HG03045 (cell line): Measurements from ENCODE around the gene ARHGAP42.
A peak's percentile ranks its signal among the peaks of the same experiment; 100 is the strongest.
"Not testable (repeated sequence)": the region's sequence is repeated elsewhere in the genome, so short reads cannot be mapped to it uniquely, and the experiment has no call there.

Source experiments
- ATAC-seq: cut with Tn5 transposase; IDR thresholded peaks from one replicate; pipeline ENCODE4 v1.9.1; 2021; ENCODE audit warnings: mild to moderate bottlenecking, moderate library complexity; ENCODE audit not compliant: unreplicated experiment

The ARHGAP42 gene

DNA sequence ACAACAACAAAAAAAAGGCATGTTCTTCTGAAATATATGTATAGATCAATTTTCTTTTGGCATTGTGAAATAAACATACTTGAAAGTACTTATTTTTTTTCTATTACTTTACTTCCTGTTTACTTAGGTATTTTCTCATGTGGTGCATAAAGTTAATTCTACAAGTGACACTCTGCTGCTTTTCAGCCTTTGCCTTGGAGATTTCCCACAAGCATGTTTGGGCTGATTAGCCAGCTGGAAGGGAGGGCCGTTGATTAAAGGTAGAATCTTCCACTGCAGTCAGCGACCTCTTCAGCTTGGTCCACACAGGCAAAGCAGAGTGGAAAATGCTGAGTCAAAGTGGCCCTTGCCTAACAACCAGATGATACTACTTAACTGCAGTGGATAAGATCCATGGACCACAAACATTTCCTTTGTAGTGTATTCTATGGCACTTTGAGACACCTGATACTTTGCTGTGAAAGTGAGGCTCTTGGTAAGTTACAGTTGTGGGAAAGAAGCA is 176.0 kb downstream of the ARHGAP42 start:
- peak; percentile 83 for ATAC-seq

DNA sequence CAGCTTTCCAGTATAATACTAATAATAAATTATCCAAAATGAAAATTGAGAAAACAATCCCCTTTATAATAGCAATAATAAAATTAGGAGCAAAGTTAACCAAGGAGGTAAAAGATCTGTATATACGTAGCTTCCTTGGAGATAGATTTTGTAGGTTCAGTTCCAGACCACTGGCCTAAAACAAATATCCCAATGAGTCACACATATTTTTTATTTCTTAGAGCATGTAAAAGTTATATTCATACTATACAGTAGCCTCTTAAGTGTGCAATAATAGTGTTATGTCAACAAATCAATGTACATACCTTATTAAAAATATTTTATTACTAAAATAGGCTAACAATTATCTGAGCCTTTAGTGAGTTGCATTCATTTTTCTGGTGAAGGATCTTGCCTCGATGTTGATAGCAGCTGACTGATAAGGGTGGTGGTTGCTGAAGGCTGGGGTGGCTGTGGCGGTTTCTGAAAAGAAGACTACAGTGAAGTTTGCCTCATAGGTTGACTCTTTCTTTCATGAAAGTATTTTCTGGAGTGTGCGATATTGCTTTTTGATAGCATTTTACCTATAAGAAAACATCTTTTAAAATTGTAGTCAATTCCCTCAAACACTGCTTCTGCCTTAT is 178.5 kb downstream of the ARHGAP42 start:
- no peak for ATAC-seq

DNA sequence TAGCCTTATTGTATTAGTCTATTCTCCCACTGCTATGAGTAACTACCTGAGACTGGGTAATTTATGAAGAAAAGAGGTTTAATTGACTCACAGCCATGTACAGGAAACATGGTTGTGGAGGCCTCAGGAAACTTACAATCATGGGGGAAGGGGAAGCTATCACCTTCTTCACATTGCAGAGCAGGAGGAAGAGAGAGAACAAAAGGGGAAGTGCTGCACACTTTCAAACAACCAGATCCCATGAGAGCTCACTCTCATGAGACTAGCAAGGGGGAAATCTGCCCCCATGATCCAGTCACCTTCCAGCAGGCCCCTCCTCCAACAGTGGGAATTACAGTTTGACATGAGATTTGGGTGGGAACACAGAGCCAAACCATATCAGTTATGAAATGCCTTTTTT is 179.4 kb downstream of the ARHGAP42 start:
- ATAC-seq, result no peak

DNA sequence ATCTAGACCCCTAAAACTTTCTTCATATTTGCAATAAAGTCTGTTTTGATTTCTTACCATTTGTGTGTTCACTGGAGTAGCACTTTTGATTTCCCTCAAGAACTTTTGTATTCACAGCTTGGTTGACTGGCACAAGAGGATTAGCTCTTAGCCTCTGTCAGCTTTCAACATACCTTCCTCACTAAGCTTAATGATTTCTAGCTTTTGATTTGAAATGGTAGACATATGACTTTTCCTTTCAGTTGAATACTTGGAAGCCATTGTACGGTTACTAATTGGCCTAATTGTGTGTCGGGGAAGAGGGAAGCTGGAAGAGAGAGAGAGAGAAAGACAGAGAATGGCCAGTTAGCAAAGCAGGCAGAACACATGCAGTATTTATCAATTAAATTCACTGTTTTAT is 180.5 kb downstream of the ARHGAP42 start:
- no peak for ATAC-seq

DNA sequence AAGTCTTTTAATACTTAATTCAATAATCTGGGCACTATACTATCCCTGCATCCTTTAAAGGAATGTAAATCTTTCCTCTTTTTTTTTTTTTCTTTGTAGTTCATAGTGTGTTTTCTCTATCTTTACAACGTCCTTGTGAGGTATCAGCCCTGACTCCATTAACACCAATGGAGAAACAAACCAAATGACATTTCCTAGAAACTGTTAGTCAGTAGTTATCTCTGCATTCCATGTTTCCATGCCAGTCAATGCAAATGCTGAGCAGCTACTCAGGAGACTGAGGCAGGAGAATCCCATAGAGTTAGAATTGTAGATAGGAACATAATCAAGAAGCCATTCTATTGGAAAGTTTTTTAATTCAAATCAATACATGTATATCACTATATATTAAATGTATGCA is 182.2 kb downstream of the ARHGAP42 start:
- no peak for ATAC-seq

DNA sequence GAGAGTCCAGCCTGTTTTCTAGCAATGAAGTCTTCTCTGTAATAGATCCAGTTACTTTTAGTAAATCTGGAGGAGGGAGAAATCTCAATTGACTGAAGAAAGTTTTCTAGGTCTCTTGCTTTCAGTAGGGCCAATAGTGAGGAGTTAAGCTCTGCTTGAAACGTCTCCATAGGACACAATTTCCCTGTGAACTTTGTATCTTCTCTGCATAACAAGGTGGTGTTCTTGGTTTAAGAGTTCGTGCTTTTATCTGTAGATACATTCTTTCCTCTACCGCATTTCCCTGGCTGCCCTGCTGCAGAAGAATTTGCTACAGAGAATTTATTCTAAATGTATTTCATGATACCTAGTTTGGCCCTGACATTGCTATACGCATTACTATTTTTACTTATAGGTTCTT is 183.1 kb downstream of the ARHGAP42 start:
- no peak for ATAC-seq

DNA sequence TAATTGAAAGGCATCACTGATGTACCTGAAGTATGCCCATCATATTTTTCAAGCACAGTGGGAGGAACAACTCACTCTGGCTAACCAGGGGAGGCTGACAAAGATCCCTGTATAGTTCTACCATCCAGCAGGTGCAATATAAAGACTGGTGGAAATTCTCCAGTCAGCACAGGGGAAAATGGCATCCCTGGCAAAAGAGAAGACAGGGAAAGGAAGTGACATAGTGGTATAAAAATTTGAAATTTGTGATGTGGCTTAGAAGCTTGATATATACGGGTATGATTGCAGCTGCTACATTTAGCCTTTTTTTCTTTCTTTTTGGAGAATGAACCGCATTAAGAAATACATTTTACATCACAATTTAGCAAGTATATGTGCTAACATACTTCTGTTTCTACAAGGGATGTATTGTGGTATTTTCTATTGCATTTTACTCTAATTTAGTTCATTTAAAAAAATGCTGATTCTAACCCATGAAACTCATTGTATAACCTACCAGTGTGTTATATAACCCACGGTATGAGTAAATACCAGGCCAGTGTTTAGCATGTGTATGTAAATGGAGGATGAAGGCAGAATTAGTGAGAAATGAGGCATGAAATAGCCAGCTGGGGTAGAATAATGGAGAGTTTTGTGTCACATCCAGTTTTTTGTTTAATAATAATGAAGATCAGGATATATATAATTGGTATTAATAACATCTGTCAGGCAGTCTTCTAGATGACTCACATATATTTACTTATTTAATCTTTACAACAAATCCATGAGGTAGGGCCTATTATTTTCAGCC is 186.1 kb downstream of the ARHGAP42 start:
- no peak for ATAC-seq

DNA sequence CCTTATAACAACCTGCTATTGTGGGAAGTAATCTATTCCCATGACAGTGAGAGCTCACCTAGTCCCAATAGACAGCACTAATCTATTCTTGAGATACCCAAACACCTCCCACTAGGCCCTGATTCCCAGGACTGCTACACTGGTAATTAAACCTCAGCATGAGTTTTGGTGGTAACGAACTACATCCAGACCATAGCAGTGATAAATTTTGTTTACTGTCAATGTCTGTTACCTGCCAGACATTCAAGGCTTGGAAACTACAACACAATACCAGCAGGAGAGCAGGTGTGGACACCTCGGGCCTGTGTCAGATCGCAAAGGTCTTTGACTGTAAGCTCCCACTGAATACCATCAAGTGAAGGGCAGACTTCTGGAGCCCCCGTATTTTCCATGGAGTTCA is 187.1 kb downstream of the ARHGAP42 start:
- no peak for ATAC-seq

DNA sequence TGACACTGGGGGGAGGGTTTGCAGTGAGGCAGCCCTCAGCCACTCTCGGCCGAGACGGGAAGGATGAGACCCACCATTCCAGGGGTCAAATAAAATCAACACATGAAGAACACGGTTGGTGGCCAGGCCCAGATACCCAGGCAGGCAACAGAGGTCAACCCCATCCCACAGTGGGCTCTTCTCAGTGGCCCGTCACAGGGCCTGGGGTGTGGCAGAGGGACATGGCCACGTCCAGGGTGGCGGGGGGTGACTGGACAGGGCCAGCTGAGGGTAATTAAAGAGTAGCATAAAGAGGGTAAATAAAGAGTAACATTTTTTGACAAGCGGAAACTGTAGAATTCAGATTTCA is 188.4 kb downstream of the ARHGAP42 start:
- no peak for ATAC-seq

DNA sequence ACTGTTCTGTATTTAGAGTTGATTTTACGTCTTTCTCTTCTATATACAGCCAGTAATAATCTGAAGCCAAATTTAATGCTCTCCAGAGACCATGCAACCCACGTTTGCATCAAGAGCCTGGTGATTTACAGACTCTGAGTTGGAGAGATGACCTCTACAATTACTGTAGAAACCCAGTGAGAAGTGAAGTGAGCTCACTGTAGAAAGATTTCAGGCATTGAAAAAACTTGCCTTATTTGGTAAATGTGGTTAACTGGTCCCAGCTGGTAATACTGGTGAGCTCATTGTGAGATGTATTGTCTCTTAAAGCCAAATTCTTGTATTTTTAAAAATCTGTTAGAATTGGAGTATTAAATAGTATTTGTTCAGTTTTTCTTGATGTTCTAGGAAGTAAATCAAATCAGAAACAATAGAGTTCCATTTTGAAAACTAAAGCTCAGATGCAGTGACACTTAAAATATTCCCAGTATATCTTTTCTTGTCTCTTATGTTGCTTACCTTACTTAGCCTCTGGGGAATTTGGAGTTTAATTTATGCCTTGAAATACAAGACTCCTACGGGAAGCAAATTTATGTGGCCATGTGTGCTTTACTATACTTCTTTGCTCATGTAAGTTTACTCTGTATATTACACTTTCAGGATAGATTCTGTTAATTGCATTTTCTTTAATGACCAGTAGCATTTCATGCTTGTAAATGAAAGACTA is 189.9 kb downstream of the ARHGAP42 start:
- ATAC-seq, result peak; percentile 87

DNA sequence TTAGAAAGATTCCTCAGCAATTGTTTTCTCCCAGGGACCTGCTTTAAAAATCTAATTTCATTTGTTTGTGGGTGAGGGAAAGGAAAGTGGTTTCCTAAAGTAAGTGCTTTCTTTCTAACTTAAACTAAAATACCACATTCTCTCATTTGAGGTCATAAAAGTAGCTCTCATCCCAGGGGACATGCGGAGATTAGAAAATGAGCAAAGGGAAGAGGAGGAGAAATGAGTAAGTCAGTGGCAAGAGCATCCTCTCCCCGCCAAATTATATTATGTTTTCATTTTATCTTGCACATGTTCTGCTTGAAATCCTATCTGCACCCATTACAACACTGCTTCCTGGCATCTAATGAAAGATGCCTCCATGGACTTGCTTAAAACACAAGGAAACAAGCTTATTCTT is 191.4 kb downstream of the ARHGAP42 start:
- ATAC-seq, result no peak

DNA sequence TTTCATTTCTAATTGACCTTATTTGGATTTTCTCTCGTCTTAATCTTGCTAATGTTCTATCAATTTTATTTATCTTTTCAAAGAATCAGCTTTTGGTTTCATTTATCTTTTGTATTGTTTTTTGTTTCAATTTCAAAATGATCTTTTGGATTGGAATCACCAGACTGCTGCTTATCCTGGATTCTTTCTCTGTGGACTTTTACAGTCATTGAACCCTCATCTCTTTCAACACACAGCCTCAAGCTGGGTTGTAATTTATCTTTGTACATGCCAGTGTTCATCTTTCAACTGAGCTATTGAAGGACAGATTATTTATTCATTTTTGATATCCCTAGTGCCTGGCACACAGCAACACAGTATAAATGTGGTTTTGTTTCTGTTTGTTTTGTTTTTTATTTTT is 195.9 kb downstream of the ARHGAP42 start:
- no peak for ATAC-seq

DNA sequence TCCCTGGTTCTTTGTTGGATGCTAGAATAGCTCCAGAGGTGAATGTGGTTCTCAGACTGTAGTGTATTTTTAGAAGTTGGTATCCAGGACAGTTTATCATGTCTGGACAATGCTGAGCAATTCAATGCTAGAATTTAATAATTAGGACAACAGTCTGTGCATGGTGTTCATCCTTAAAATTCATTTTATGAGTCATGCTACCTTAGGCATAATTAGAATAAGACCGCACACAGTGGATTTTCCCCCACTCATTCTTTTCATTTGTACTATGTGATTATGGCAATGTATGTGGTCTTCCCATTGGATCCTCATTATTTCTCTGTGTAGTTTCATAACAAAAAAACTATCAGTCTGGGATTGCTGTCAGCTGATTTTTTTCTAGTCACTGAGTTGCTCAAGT is 196.7 kb downstream of the ARHGAP42 start:
- no peak for ATAC-seq

DNA sequence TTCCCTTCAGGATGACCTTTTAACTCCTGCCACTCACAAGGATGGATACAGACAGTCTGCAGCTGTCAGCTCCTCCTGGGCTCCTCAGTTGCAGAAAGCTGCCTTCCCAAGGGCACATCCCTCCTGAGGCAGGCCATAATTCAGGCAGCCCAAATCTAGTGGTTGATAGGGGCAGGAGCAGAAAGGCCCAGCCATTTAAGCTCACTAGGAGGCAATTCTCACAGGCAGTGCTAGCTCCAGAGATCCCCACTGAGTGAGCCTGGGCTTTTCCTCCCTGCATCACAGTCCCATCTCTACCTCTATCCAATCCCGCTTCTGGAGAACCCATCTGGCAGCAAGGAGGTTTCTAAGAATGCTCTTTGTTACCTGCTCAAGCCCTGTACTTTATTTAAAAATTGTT is 200.6 kb downstream of the ARHGAP42 start:
- ATAC-seq, result no peak

DNA sequence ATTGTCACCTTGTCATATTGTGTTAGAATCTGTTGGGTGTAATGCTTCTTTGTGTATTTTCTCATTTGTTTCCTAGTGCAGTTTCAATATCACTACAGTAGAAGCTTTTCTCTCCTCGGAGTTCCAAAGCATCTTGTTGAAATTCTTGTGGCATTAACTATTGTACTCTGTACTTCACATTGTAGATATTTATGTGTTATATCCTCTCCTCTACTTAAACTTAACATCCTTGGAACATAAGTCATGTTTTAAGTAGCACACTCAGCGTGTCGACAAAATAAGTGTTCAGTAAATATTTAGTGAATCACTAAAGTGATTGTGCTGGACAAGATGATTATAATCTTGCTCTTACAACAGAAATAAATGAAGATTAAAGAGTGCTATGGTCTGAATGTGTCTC is 201.7 kb downstream of the ARHGAP42 start:
- no peak for ATAC-seq

DNA sequence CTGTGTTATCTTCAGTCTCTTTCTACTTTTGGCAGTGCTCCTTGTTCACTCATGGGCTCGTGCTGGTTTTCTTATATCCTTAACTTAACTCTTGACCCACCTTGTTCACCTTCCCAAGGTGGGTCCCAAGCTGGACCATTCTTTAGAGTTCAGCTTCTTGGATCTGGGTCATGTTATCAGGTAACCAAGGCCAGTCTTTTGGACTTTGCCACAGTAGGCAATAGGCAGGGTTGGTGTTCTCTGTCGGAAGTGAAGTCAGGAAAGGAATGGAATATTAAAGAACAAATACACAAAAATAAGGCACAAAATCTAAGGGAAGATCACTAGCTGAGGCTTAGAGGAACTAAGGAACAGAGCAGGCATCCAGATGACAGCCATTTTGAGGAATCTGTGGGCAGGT is 202.7 kb downstream of the ARHGAP42 start:
- no peak for ATAC-seq

DNA sequence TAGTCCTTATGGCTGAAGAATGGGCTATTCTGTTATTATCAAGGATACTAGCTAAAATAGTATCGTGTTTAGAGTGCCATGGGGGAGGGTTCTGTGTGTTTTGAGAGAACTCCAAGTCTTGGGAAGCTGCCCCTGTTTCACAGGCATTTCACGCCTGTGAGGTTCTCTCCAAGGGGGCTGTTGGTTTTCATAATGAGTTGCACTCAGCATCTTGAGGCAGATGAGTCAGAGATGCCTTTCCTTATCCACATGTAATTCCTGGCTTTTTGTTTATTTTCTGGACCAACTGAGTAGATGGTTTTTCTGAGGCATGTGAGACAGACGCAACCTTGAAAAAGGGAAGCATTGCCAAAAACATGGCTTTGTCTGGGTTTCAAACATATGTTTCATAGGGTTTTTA is 203.7 kb downstream of the ARHGAP42 start:
- no peak for ATAC-seq

DNA sequence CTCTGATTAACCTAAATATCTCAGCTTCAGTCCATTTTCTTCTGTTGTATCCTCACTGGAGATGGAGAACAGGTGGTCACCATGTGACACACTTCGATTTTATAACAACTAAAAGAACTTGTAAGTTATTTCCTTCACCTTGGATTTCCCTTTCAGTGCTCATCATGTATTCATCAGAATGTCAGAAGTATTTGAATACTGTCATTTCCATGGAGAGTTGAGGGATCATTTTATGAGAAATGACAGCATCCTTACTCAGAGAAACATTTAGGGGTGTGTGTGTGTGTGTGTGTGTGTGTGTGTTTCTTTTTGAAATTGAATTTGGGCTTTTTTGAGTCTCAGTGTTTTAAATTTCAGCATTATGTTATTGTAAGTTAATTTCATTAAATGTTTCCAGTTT is 205.8 kb downstream of the ARHGAP42 start:
- ATAC-seq, result no peak

DNA sequence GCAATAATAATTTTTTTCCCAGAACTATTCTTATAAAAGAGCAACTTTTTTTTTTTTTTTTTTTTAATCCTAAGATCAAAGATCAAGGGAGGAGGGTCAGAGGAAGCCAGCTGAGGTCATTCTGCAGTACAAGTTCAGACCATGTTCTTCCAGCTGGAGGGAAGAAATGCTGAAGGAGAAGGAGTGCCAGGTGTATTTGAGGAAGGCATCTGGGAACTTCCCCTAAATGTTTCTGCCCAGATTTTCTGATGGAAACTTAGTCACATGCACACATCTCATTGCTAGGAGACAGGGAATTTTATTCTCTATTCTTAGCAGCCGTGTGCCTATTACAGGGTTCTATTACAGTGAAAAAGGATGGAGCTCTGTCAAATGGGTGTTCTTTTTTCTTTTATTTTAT is 208.4 kb downstream of the ARHGAP42 start:
- no peak for ATAC-seq

DNA sequence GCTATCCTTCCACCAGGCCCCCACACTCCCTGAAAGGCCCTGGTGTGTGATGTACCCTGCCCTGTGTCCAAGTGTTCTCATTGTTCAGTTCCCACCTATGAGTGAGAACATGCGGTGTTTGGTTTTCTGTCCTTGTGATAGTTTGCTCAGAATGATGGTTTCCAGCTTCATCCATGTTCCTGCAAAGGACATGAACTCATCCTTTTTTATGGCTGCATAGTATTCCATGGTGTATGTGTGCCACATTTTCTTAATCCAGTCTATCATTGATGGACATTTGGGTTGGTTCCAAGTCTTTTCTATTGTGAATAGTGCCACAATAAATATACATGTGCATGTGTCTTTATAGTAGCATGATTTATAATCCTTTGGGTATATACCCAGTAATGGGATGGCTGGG is 208.9 kb downstream of the ARHGAP42 start:
- not testable (repeated sequence) for ATAC-seq

DNA sequence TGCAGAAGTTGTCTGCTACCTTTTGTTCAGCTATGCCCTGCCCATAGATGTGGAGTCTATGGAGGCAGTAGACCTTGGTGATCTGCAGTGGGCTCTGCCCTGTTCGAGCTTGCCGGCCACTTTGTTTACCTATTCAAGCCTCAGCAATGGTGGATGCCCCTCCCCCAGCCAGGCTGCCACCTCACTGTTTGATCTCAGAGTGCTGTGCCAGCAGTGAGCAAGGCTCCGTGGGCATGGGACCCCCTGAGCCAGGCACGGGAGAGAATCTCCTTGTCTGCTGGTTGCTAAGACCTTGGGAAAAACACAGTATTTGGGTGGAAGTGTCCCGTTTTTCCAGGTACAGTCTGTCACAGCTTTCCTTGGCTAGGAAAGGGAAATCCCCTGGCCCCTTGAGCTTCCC is 214.4 kb downstream of the ARHGAP42 start:
- ATAC-seq, result not testable (repeated sequence)
